Stimulated activated naive CD8-positive, alpha-beta T cell treated with anti-CD3 and anti-CD28 coated beads, Interleukin-15, Interleukin-2, amounts not matched to agents 100 U/mL and 50 U/mL, for 24 hours (primary cell): ENCODE results near the gene PTHLH.

ENCODE experiments used
- ATAC-seq: fragments of 150-1000 bp; cut with Tn5 transposase; one replicate; pipeline ENCODE4 v1.10.0; 2021
- DNase-seq: peaks from one replicate; pipeline ENCODE4 v3.0.0; 2021

The PTHLH gene

GRCh38 chr12:27972721-27973120, at the start of gene PTHLH:
Gene PTHLH (minus strand): TSS chr12:27972733. CDS start chr12:27969494, 3,239 bp downstream.
- no peak for ATAC-seq
- DNase-seq: no peak

GRCh38 chr12:28021704-28022103, 49.2 kb upstream of the PTHLH start:
- no peak for DNase-seq

DNA sequence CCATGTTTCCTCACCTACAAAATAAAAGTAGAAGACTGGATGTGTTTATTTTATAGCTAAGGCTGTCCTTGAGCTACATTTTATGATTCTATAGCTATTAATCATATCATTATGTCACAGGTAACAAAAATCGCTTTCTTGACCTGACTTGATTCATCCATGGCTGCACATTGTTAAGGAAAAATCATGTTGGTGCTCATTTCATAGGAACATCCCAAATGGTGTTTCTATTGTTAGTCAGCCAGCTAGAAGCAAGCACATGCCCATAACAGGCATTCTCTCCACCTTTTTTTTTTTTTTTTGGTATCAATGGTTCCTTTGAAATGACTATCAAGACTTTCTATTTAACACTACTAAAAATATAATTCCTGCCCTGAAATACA, 45.3 kb upstream of the PTHLH start:
- ATAC-seq (no peak), DNase-seq (no peak)

More at GRCh38 chr12:28021704-28022103, 49.2 kb upstream of the PTHLH start:
- ATAC-seq: no peak

DNA sequence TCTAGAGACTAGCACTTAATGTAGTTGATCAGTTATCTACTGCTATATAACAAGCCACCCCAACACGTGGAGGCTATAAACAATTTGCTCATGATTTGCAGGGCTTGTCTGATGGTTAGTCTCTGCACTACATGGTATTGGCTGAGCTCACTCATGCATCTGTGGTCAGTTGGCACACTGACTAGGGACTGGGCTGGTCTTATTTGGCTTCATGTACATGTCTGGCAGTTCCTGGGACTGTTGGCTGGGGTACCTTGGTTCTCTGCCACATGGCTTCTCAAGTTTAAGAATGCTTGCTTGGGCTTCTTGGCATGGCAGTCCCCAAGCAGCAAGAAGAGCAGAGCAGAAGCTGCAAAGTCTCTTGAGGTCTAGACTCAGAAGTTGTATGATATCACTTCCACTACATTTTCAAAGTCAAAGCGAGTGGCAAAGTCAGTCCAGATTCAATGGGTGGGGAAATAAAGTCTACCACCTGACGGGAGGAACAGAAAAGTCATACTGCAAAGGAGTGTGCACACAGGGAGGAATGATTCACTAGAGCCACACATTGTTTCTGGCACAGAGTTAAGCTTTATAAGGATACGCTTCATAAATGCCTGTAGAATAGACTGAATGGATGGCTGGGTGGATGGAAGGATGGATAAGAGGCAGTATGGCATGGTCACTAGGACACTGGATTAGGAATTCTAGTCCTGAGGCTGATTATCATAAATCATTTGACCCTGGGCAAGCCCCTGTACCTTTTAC, 44.8 kb upstream of the PTHLH start:
- DNase-seq: no peak
- ATAC-seq: no peak

- ATAC-seq (no peak), DNase-seq (no peak)
Observed at GRCh38 chr12:28015165-28015564, 42.6 kb upstream of the PTHLH start.

DNA sequence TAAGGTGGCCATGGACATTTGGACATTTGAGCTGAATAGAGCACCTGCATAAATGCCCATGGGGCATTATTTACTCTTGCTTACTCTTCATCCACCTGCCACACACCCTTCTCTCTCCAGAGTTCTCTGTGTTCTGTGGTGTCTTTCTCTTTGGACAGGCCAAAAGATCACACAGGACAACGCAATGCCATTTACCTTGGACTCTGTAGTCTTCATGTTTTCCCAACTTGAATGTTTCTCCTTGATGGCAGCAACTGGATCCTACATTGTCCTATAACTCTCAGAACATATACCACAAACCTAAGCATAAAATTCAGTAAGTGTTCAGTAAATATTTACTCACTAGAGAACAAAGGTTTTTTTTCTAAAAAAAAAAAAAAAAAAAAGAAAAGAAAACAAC, 41.7 kb upstream of the PTHLH start:
- ATAC-seq (no peak), DNase-seq (no peak)

GRCh38 chr12:28012333-28012918, 39.9 kb upstream of the PTHLH start:
- no peak for ATAC-seq
- no peak for DNase-seq

DNA sequence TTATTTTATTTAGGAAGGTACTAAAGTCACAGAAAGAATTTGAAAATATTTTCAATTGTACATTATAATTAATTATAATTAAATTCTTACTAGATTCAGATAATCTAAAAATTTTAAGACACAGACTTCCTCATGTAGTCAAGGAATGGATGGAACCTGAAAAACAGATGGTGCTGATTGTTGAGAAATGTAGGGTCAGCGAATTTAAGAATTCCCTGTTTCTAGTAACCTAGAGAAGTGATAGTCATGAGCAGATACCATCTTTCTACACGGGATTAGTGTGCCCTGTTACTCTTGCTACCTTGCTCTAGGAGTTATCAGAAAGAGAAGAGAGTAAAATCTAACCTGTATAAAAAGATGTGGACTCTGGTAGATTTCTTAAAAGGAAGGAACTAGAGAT, 37.5 kb upstream of the PTHLH start:
- ATAC-seq (no peak), DNase-seq (no peak)

GRCh38 chr12:27999970-28000369, 27.4 kb upstream of the PTHLH start:
- DNase-seq (no peak), ATAC-seq (no peak)

GRCh38 chr12:27999521-27999920, 27.0 kb upstream of the PTHLH start:
- DNase-seq (no peak), ATAC-seq (no peak)

- DNase-seq: no peak
- ATAC-seq: no peak
Observed at GRCh38 chr12:27998658-27999057, 26.1 kb upstream of the PTHLH start.

DNA sequence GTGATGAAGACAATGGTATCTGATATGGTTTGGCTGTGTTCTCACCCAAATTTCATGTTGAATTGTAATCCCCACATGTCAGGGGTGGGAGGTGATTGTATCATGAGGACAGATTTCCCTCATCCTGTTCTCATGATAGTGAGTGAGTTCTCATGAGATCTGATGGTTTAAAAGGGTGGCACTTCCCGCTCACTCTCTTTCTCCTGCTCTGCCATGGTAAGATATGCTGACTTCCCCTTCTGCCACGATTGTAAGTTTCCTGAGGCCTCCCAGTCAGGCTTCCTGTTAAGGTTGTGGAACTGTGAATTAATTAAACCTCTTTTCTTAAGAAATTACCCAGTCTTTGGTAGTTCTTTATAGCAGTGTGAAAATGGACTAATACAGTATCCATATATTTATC, 25.6 kb upstream of the PTHLH start:
- no peak for DNase-seq
- ATAC-seq: no peak

GRCh38 chr12:27996761-27997160, 24.2 kb upstream of the PTHLH start:
- DNase-seq (no peak), ATAC-seq (no peak)

GRCh38 chr12:27995406-27995805, 22.9 kb upstream of the PTHLH start:
- ATAC-seq: no peak

GRCh38 chr12:27988594-27989233, 16.2 kb upstream of the PTHLH start:
- DNase-seq: no peak
- ATAC-seq: no peak

More at GRCh38 chr12:27995406-27995805, 22.9 kb upstream of the PTHLH start:
- no peak for DNase-seq

DNA sequence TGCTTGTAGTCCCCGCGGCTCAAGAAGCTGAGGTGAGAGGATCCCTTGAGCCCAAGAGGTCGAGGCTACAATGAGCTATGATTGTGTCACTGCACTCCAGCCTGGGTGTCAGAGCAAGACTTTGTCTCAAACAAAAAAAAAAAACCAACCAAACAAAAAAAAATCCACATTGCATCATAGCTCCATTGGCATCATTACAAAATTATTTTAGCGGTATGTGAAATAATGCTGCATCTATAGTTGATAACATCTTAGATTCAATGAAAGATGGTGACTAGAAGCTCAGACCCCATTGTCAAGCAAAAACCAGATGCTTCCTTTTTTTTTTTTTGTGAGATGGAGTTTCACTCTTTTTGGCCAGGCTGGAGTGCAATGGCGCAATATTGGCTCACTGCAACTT, 14.8 kb upstream of the PTHLH start:
- ATAC-seq: no peak
- DNase-seq: no peak

DNA sequence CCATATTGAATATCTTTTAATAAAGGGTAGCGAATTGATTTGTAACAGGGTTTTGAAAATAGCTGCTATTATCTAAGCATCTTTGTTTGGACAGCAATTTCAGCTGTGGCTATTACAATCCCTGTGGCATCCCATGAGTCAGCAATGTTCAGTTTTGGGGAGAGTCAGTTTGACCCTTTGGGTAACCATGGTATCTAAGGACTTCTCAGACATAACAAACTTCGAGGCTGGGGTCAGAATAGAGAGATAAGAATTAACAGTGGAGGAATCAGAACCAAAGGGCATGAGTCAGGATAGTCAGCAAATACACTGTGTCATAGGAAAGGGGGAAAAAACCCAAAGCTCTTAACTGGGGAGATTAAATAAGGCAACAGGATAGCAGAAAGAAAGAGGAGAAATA, 11.7 kb upstream of the PTHLH start:
- ATAC-seq: no peak
- DNase-seq: no peak

DNA sequence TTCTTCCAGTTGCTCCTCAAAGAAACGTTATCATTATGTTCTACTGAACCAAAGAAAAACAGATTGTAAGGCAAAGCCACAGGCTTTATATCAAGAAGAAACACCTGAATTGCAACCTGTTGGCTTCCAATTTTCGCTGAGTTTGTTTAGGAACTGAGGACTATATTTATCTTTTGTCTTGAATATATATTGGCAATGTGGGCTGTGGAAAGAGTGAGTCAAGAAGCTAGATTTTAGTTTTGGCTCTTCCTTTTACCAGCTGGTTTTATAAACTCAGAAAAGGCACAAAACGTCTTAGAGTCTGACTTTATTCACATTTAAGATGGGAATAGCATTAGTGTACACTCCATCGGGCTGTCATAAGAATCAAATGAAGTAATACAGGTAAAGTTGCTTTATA, 10.4 kb upstream of the PTHLH start:
- no peak for DNase-seq
- no peak for ATAC-seq

DNA sequence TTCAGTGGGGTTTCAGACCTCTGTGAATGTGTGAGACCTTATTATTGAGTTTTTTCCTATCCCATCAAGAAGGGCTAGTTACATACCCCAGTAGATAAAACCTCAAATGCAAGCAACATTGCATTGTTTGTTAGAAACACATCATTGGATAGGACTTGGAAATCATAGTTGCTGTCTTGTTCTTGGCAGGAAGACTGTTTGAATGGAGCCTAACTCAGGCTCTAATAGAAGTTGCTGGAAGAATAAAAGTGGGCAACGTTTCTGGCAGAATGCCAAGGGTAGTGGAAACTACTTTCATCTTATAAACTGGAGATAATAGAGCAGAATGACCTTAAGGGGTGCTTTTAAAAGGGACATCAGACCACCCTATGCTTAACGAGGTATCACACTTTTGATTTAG, 9.9 kb upstream of the PTHLH start:
- ATAC-seq (no peak), DNase-seq (no peak)

DNA sequence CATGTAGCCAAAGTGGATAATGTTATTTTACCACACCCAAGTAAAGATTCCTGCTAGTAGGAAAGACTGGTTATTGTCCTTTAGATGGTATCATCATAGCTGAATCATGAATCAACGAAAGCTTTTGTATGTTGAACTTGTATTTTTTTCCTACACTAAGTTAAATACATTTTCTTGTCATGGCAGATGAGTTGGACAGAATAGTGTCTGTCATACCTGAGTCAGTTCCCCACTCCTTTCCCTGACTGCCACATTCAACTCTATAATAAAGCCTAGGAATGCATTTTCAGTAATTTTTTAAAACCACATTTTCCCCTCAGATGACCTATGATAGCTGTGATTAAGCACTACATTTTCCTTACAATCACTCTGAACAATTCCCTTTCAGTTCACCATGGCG, 9.3 kb upstream of the PTHLH start:
- DNase-seq: no peak
- no peak for ATAC-seq

GRCh38 chr12:27979145-27979544, 6.6 kb upstream of the PTHLH start:
- no peak for ATAC-seq
- no peak for DNase-seq

- DNase-seq (peak; percentile 29), ATAC-seq (peak; percentile 55)
Observed at GRCh38 chr12:27975222-27976136, 2.9 kb upstream of the PTHLH start.
